GM19452 (cell line): ENCODE results near the gene RERE.
"Not testable (repeated sequence)": the region's sequence is repeated elsewhere in the genome, so short reads cannot be mapped to it uniquely, and the experiment has no call there.

Experiments used
- ATAC-seq: cut with Tn5 transposase; IDR thresholded peaks from one replicate; pipeline ENCODE4 v1.9.1; 2021; ENCODE audit not compliant: unreplicated experiment

RERE gene

DNA sequence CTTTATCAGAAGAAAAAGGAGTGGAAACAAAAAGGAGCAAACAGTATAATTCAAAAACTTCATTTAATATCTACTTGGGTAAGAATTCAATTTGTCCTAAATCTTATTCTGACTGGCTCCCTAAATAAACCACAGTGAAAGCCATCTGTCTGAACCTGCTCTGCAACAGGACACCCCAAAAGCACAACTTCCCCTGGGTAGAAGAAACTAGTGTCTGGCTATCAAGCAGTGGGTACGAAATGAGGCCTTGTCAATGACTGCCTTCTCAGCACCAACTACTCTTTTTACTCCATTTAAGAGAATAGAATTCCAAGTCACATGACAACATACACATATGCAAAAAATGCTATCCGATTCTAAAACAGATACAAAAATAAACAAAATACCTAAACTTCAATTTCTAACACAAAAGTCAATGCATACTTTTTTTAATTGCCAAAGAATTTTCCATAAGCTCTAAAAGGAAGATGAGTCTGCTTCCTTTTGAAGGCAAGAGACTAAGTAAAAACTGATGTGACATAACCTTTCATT lies 292.7 kb downstream of the RERE start:
- no peak for ATAC-seq

GRCh38 chr1:8523666-8524206 lies 293.7 kb downstream of the RERE start:
- ATAC-seq: no peak

DNA sequence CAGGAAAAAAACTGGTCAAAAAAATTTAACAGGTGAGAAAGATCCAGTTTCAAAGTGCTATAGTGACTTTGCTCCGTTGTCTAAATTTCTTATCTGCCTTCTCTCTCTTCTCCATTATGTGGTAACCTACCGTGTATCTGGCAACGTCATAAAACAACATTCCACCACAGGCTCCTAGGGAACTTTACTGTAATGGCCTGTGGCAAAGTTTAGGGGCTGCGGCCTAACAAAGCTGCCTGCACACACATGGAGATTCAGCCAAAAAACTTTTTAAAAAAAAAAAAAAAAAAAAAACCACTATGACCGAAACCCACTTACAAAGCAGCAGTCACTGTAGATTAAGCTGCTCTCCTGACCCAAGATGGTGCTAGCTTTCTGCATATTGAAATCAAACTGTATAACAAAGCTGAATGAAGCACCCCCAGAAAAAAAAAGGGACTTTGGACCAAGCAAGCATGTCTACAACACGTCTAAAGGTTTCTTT lies 296.9 kb downstream of the RERE start:
- ATAC-seq: no peak

GRCh38 chr1:8519167-8519566 lies 298.3 kb downstream of the RERE start:
- no peak for ATAC-seq

GRCh38 chr1:8518490-8518801 lies 299.0 kb downstream of the RERE start:
- no peak for ATAC-seq

GRCh38 chr1:8517661-8518489 lies 299.6 kb downstream of the RERE start:
- ATAC-seq: no peak

DNA sequence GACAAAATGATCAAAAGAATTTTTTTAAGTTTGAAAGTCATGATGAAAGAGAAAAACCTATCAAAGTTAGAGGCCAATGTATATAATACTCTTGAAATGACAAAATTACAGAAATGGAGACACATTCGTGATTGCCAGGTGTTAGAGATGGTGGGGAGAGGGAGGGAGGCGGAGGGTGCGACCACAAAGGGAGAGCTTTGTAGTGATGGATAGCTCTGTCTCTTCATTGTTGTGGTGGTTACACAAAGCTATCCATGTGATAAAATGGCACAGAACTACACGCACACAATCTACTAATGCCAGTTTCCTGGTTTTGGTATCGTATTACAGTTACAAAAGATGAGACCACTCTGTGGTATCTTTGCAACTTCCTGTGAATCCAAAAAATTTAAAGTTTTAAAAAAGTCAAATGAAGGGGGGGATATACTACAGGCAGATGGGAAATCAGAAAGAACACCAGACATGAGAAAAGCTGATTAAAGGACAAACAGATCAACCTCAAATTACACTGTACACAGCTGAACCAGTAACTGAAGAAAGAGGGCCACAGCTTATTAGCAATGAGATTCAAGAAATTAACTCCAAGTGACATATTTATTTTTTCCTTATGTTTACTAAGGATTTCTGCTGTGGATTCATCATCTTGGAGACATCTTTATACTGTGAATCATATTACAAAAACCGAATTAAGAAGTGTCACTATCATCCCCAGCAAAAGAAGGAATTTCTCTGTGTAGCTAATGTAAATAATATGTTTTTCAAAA lies 300.5 kb downstream of the RERE start:
- ATAC-seq: no peak

- no peak for ATAC-seq
These were observed 301.1 kb downstream of the RERE start for GRCh38 chr1:8516278-8516777.

- ATAC-seq: no peak
These were observed 304.9 kb downstream of the RERE start for GRCh38 chr1:8512504-8512903.

- no peak for ATAC-seq
These were observed 307.2 kb downstream of the RERE start for GRCh38 chr1:8510041-8510823.

- ATAC-seq: no peak
These were observed 307.9 kb downstream of the RERE start for GRCh38 chr1:8509579-8509978.

DNA sequence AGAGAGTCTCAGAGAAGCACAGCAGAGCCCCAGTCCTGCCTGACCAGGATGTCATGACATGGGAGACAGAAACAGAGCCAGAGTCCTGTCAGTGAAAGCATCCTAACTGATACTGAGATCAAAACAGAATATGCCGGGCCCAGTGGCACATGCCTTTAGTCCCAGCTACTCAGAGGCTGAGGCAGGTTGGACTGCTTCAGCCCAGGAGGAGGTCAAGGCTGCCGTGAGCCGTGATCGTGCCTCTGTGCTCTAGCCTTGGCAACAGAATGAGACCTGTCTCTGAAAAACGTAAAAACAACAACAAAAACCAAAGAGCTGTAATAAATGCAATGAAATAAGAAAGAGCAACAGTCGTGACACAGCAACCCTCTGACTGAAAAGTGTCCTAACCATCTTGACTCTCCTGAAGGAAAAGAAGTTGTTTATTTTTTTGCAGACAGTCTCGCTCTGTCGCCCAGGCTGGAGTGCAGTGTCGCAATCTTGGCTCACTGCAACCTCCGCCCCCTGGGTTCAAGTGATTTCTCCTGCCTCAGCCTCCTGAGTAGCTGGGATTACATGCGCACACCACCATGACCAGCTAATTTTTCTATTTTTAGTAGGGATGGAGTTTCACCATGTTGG lies 310.3 kb downstream of the RERE start:
- no peak for ATAC-seq

DNA sequence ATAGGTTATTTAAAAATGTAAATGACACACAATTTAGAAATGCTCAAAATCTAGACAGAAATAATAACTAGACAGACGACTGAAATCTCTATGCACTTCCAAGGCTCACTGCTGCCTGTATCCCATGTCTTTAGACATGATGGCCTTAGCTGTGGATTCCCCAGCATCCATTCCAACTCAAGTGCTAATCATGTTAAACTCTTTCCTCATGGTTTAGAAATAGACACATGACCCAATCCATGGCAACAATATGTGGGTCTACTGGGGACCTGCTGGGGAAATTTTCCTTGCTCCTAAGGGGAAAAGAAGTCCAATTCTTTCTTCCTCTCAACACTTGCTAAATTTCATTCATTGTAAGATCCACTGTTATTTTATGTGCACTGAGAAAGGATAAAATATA lies 311.0 kb downstream of the RERE start:
- ATAC-seq: no peak

GRCh38 chr1:8503842-8504241 lies 313.6 kb downstream of the RERE start:
- no peak for ATAC-seq

DNA sequence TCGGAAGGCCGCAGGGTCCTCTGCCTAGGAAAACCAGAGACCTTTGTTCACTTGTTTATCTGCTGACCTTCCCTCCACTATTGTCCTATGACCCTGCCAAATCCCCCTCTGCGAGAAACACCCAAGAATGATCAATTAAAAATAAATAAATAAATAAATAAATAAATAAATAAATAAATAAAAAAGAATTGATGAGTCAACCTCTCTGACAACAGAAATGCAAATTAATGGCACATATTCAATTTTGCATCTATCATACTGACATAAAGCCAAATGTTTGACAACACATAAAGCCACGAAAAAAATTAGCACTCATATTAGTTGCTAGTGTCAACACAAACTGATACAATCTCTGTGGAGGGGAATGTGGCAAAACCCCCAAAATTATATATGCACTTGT lies 314.5 kb downstream of the RERE start:
- ATAC-seq: not testable (repeated sequence)

GRCh38 chr1:8497210-8497819 lies 320.1 kb downstream of the RERE start:
- ATAC-seq: no peak

GRCh38 chr1:8496473-8496872 lies 321.0 kb downstream of the RERE start:
- peak; percentile 53 for ATAC-seq

- peak; percentile 34 for ATAC-seq
These were observed 321.5 kb downstream of the RERE start for GRCh38 chr1:8495928-8496401.

GRCh38 chr1:8494681-8495080 lies 322.8 kb downstream of the RERE start:
- ATAC-seq: no peak
